ENCODE measurements around the gene CMIP. TPM values are rescaled to one million over a fixed set of nuclear protein-coding genes. Genes with fewer than 3 reads are reported as not detected.
A peak's percentile ranks its signal among the peaks of the same experiment; 100 is the strongest.

The CMIP gene
- total RNA-seq, 2 experiments from 2014 or later, result 57.1 to 58.3 TPM

GRCh38 chr16:81511371-81511770 lies 66.8 kb downstream of the CMIP start:
- no peaks in the 10 kb centered on the region for H3K9me3 Mint-ChIP-seq
- CTCF ChIA-PET, result no interaction called here
- no peak overlapping the region for H3K4me3 Mint-ChIP-seq
- DNase-seq, result no peak
- H3K27ac Mint-ChIP-seq, result no peak overlapping the region
- POLR2A ChIA-PET, result no interaction called here
- H3K4me1 Mint-ChIP-seq, result peaks cover 19% of the 10 kb centered on the region
- H3K27me3 Mint-ChIP-seq, result no peaks in the 10 kb centered on the region
- peaks cover 5% of the 10 kb centered on the region for H3K36me3 Mint-ChIP-seq (ENCODE audit: low read depth)

GRCh38 chr16:81513204-81514040 lies 68.8 kb downstream of the CMIP start:
- Mint-ChIP-seq H3K27ac (no peak overlapping the region), H3K27me3 (no peaks in the 10 kb centered on the region), H3K4me3 (no peak overlapping the region), H3K36me3 (ENCODE audit: low read depth) (peaks cover 5% of the 10 kb centered on the region), H3K9me3 (no peaks in the 10 kb centered on the region), H3K4me1 (peaks cover 21% of the 10 kb centered on the region)
- CTCF ChIA-PET, result no interaction called here
- POLR2A ChIA-PET, result interaction anchor here (1.1 to 1.5 kb wide), 2 partner anchors 10 to 16 kb away, joined by 4 read pairs; no protein-coding TSS in a partner anchor
- no peak for DNase-seq

- DNase-seq, result no peak
- ChIA-PET CTCF (no interaction called here), POLR2A (interaction anchor here (1.1 kb wide), 1 partner anchor 15 kb away, joined by 4 read pairs; no protein-coding TSS in a partner anchor)
- no peaks in the 10 kb centered on the region for H3K27me3 Mint-ChIP-seq
- H3K4me3 Mint-ChIP-seq, result no peak overlapping the region
- H3K36me3 Mint-ChIP-seq (ENCODE audit: low read depth), result peaks cover 5% of the 10 kb centered on the region
- peaks cover 24% of the 10 kb centered on the region for H3K4me1 Mint-ChIP-seq
- no peaks in the 10 kb centered on the region for H3K9me3 Mint-ChIP-seq
- peak overlapping the region; percentile 26 for H3K27ac Mint-ChIP-seq
Observed at GRCh38 chr16:81514041-81514559, 69.5 kb downstream of the CMIP start.

- H3K4me1 Mint-ChIP-seq, result peaks cover 30% of the 10 kb centered on the region
- no peak overlapping the region for H3K4me3 Mint-ChIP-seq
- no peak for DNase-seq
- CTCF ChIA-PET, result no interaction called here
- H3K27ac Mint-ChIP-seq, result no peak overlapping the region
- no peaks in the 10 kb centered on the region for H3K9me3 Mint-ChIP-seq
- POLR2A ChIA-PET, result no interaction called here
- H3K27me3 Mint-ChIP-seq, result no peaks in the 10 kb centered on the region
- H3K36me3 Mint-ChIP-seq (ENCODE audit: low read depth), result peaks cover 5% of the 10 kb centered on the region
Observed at GRCh38 chr16:81514568-81515258, 70.1 kb downstream of the CMIP start.

GRCh38 chr16:81515281-81515680 lies 70.7 kb downstream of the CMIP start:
- Mint-ChIP-seq H3K9me3 (no peaks in the 10 kb centered on the region), H3K27ac (no peak overlapping the region), H3K27me3 (no peaks in the 10 kb centered on the region), H3K36me3 (ENCODE audit: low read depth) (peaks cover 5% of the 10 kb centered on the region), H3K4me3 (no peak overlapping the region), H3K4me1 (peaks cover 36% of the 10 kb centered on the region)
- CTCF ChIA-PET, result no interaction called here
- POLR2A ChIA-PET, result no interaction called here
- no peak for DNase-seq

GRCh38 chr16:81515721-81516120 lies 71.1 kb downstream of the CMIP start:
- Mint-ChIP-seq H3K4me3 (no peak overlapping the region), H3K9me3 (no peaks in the 10 kb centered on the region), H3K4me1 (peaks cover 40% of the 10 kb centered on the region), H3K27me3 (no peaks in the 10 kb centered on the region), H3K27ac (no peak overlapping the region), H3K36me3 (ENCODE audit: low read depth) (peaks cover 5% of the 10 kb centered on the region)
- no peak for DNase-seq
- CTCF ChIA-PET, result no interaction called here
- POLR2A ChIA-PET, result no interaction called here

- no peak overlapping the region for H3K27ac Mint-ChIP-seq
- H3K9me3 Mint-ChIP-seq, result no peaks in the 10 kb centered on the region
- ChIA-PET CTCF (no interaction called here), POLR2A (no interaction called here)
- DNase-seq, result no peak
- H3K4me1 Mint-ChIP-seq, result peaks cover 47% of the 10 kb centered on the region
- no peaks in the 10 kb centered on the region for H3K27me3 Mint-ChIP-seq
- H3K36me3 Mint-ChIP-seq (ENCODE audit: low read depth), result peaks cover 2% of the 10 kb centered on the region
- H3K4me3 Mint-ChIP-seq, result no peak overlapping the region
Observed at GRCh38 chr16:81516478-81517149, 72.0 kb downstream of the CMIP start.

GRCh38 chr16:81517150-81517499 lies 72.5 kb downstream of the CMIP start:
- H3K4me1 Mint-ChIP-seq, result peaks cover 52% of the 10 kb centered on the region
- POLR2A ChIA-PET, result no interaction called here

GRCh38 chr16:81517629-81518438 lies 73.2 kb downstream of the CMIP start:
- ChIA-PET POLR2A (no interaction called here), CTCF (no interaction called here)
- no peaks in the 10 kb centered on the region for H3K27me3 Mint-ChIP-seq

More at GRCh38 chr16:81517150-81517499, 72.5 kb downstream of the CMIP start:
- DNase-seq, result no peak
- H3K27ac Mint-ChIP-seq, result no peak overlapping the region
- H3K36me3 Mint-ChIP-seq (ENCODE audit: low read depth), result peaks cover 2% of the 10 kb centered on the region
- no peaks in the 10 kb centered on the region for H3K9me3 Mint-ChIP-seq
- H3K27me3 Mint-ChIP-seq, result no peaks in the 10 kb centered on the region
- CTCF ChIA-PET, result no interaction called here
- H3K4me3 Mint-ChIP-seq, result no peak overlapping the region

GRCh38 chr16:81518439-81518757 lies 73.8 kb downstream of the CMIP start:
- H3K4me1 Mint-ChIP-seq, result peaks cover 60% of the 10 kb centered on the region

More at GRCh38 chr16:81517629-81518438, 73.2 kb downstream of the CMIP start:
- H3K4me1 Mint-ChIP-seq, result peaks cover 59% of the 10 kb centered on the region
- H3K9me3 Mint-ChIP-seq, result no peaks in the 10 kb centered on the region
- no peak overlapping the region for H3K4me3 Mint-ChIP-seq
- DNase-seq, result no peak
- peaks cover 2% of the 10 kb centered on the region for H3K36me3 Mint-ChIP-seq (ENCODE audit: low read depth)
- no peak overlapping the region for H3K27ac Mint-ChIP-seq

GRCh38 chr16:81519301-81520150 lies 74.9 kb downstream of the CMIP start:
- Mint-ChIP-seq H3K9me3 (no peaks in the 10 kb centered on the region), H3K4me1 (peaks cover 62% of the 10 kb centered on the region), H3K4me3 (no peak overlapping the region), H3K36me3 (ENCODE audit: low read depth) (peaks cover 8% of the 10 kb centered on the region), H3K27ac (peak overlapping the region; percentile 69), H3K27me3 (no peaks in the 10 kb centered on the region)
- POLR2A ChIA-PET, result interaction anchor here (3.2 kb wide), 1 partner anchor 50 kb away, joined by 22 read pairs; no protein-coding TSS in a partner anchor
- CTCF ChIA-PET, result no interaction called here
- DNase-seq, result no peak

More at GRCh38 chr16:81518439-81518757, 73.8 kb downstream of the CMIP start:
- Mint-ChIP-seq H3K27me3 (no peaks in the 10 kb centered on the region), H3K4me3 (no peak overlapping the region), H3K27ac (no peak overlapping the region), H3K36me3 (ENCODE audit: low read depth) (peaks cover 6% of the 10 kb centered on the region), H3K9me3 (no peaks in the 10 kb centered on the region)
- CTCF ChIA-PET, result no interaction called here
- DNase-seq, result no peak
- POLR2A ChIA-PET, result no interaction called here

GRCh38 chr16:81520151-81520470 lies 75.5 kb downstream of the CMIP start:
- Mint-ChIP-seq H3K9me3 (no peaks in the 10 kb centered on the region), H3K4me3 (no peak overlapping the region), H3K27ac (peak overlapping the region; percentile 92), H3K4me1 (peaks cover 62% of the 10 kb centered on the region), H3K27me3 (no peaks in the 10 kb centered on the region), H3K36me3 (ENCODE audit: low read depth) (peaks cover 8% of the 10 kb centered on the region)
- ChIA-PET CTCF (no interaction called here), POLR2A (interaction anchor here (3.2 kb wide), 1 partner anchor 50 kb away, joined by 22 read pairs; no protein-coding TSS in a partner anchor)
- DNase-seq, result no peak
